ENCODE results near the gene ALOX5.
"Not testable (repeated sequence)": the region's sequence is repeated elsewhere in the genome, so short reads cannot be mapped to it uniquely, and the experiment has no call there.

Gene ALOX5

GRCh38 chr10:45373576-45374349, at the start of gene ALOX5:
TSS of gene ALOX5 (plus strand) at chr10:45374216. CDS start at chr10:45374280, 64 bp downstream.
- peak; percentile 11 for DNase-seq

GRCh38 chr10:45325116-45325515, 48.9 kb upstream of the ALOX5 start:
- DNase-seq, result no peak

GRCh38 chr10:45326864-45327263, 47.2 kb upstream of the ALOX5 start:
- DNase-seq, result not testable (repeated sequence)

- not testable (repeated sequence) for DNase-seq
Observed at GRCh38 chr10:45331824-45332223, 42.2 kb upstream of the ALOX5 start.

- DNase-seq, result no peak
Observed at GRCh38 chr10:45339894-45340293, 34.1 kb upstream of the ALOX5 start.

- not testable (repeated sequence) for DNase-seq
Observed at GRCh38 chr10:45340420-45340819, 33.6 kb upstream of the ALOX5 start.

- not testable (repeated sequence) for DNase-seq
Observed at GRCh38 chr10:45346652-45347335, 27.2 kb upstream of the ALOX5 start.

- DNase-seq, result not testable (repeated sequence)
Observed at GRCh38 chr10:45347464-45347863, 26.6 kb upstream of the ALOX5 start.

- DNase-seq, result not testable (repeated sequence)
Observed at GRCh38 chr10:45348196-45348765, 25.7 kb upstream of the ALOX5 start.

- no peak for DNase-seq
Observed at GRCh38 chr10:45353186-45353585, 20.8 kb upstream of the ALOX5 start.

- DNase-seq, result no peak
Observed at GRCh38 chr10:45354261-45354660, 19.8 kb upstream of the ALOX5 start.

- DNase-seq, result no peak
Observed at GRCh38 chr10:45355494-45355893, 18.5 kb upstream of the ALOX5 start.

- not testable (repeated sequence) for DNase-seq
Observed at GRCh38 chr10:45358961-45359360, 15.1 kb upstream of the ALOX5 start.

GRCh38 chr10:45361983-45362799, 11.8 kb upstream of the ALOX5 start:
- not testable (repeated sequence) for DNase-seq

GRCh38 chr10:45367643-45368042, 6.4 kb upstream of the ALOX5 start:
- DNase-seq, result not testable (repeated sequence)

- no peak for DNase-seq
Observed at GRCh38 chr10:45368181-45368580, 5.8 kb upstream of the ALOX5 start.

GRCh38 chr10:45370202-45370955, 3.6 kb upstream of the ALOX5 start:
- no peak for DNase-seq

GRCh38 chr10:45371560-45371959, 2.5 kb upstream of the ALOX5 start:
- DNase-seq, result no peak

- no peak for DNase-seq
Observed at GRCh38 chr10:45372251-45372951, 1.6 kb upstream of the ALOX5 start.

GRCh38 chr10:45373003-45373575, 927 bp upstream of the ALOX5 start:
- DNase-seq, result no peak

Data from DMS 273 treated with DMSO at 0.1 percent for 48 hours (cell line).